GM21390 (cell line): ENCODE measurements around the gene ATP10A.

Experiments used
- ATAC-seq: cut with Tn5 transposase; IDR thresholded peaks from one replicate; pipeline ENCODE4 v1.9.1; 2021; ENCODE audit not compliant: unreplicated experiment

The ATP10A gene

GRCh38 chr15:25727116-25727515 is 136.0 kb downstream of the ATP10A start:
- no peak for ATAC-seq

GRCh38 chr15:25725758-25726157 is 137.4 kb downstream of the ATP10A start:
- no peak for ATAC-seq

GRCh38 chr15:25724899-25725298 is 138.2 kb downstream of the ATP10A start:
- ATAC-seq = no peak

GRCh38 chr15:25721605-25721955 is 141.5 kb downstream of the ATP10A start:
- ATAC-seq = no peak

GRCh38 chr15:25719101-25719985 is 143.8 kb downstream of the ATP10A start:
- ATAC-seq = no peak

GRCh38 chr15:25718597-25718996 is 144.5 kb downstream of the ATP10A start:
- no peak for ATAC-seq

GRCh38 chr15:25718169-25718536 is 145.0 kb downstream of the ATP10A start:
- ATAC-seq = no peak

- no peak for ATAC-seq
Measured at GRCh38 chr15:25717457-25718168, 145.5 kb downstream of the ATP10A start.

GRCh38 chr15:25717127-25717456 is 146.0 kb downstream of the ATP10A start:
- no peak for ATAC-seq

- no peak for ATAC-seq
Measured at GRCh38 chr15:25716414-25717126, 146.6 kb downstream of the ATP10A start.

GRCh38 chr15:25715536-25716413 is 147.4 kb downstream of the ATP10A start:
- ATAC-seq = no peak

- ATAC-seq = no peak
Measured at GRCh38 chr15:25714538-25714840, 148.6 kb downstream of the ATP10A start.

- ATAC-seq = no peak
Measured at GRCh38 chr15:25713736-25714537, 149.2 kb downstream of the ATP10A start.

- no peak for ATAC-seq
Measured at GRCh38 chr15:25712961-25713355, 150.2 kb downstream of the ATP10A start.

GRCh38 chr15:25712192-25712960 is 150.8 kb downstream of the ATP10A start:
- no peak for ATAC-seq

- ATAC-seq = no peak
Measured at GRCh38 chr15:25711691-25712090, 151.4 kb downstream of the ATP10A start.

- no peak for ATAC-seq
Measured at GRCh38 chr15:25711164-25711563, 152.0 kb downstream of the ATP10A start.

- no peak for ATAC-seq
Measured at GRCh38 chr15:25710184-25710583, 152.9 kb downstream of the ATP10A start.

- no peak for ATAC-seq
Measured at GRCh38 chr15:25709437-25710159, 153.5 kb downstream of the ATP10A start.
